DOHH2 (cell line): ENCODE data around the gene LILRB3.
"Not testable (repeated sequence)": the region's sequence is repeated elsewhere in the genome, so short reads cannot be mapped to it uniquely, and the experiment has no call there.

Experiments used
- CTCF ChIP-seq: fragments of 200-600 bp; sonication (generic); IDR thresholded peaks from one replicate; pipeline ENCODE4 v1.5.1; 2014; ENCODE audit warnings: antibody characterized with exemption, mild to moderate bottlenecking, low read depth, low read length; ENCODE audit not compliant: poor library complexity, severe bottlenecking
- EZH2phosphoT487 ChIP-seq: fragments of 200-600 bp; sonication (generic); IDR thresholded peaks from 2 replicates; pipeline ENCODE4 v1.6.1; 2017; ENCODE audit warnings: borderline replicate concordance, mild to moderate bottlenecking, antibody characterized with exemption, low read length, moderate library complexity, mixed read lengths

- TF ChIP-seq CTCF, EZH2phosphoT487: not testable (repeated sequence)
These were observed at the start of gene LILRB3 for GRCh38 chr19:54222474-54223276.
